ENCODE measurements around the gene DNER. TPM values are rescaled to one million over a fixed set of nuclear protein-coding genes. Genes with fewer than 3 reads are reported as not detected.

The DNER gene
- total and polyA plus RNA-seq, 2 experiments from 2014 or later, result 4.7 to 8.8 TPM

GRCh38 chr2:229380101-229380625, 334.2 kb downstream of the DNER start (continued):
- TF ChIP-seq, protein P1, sequence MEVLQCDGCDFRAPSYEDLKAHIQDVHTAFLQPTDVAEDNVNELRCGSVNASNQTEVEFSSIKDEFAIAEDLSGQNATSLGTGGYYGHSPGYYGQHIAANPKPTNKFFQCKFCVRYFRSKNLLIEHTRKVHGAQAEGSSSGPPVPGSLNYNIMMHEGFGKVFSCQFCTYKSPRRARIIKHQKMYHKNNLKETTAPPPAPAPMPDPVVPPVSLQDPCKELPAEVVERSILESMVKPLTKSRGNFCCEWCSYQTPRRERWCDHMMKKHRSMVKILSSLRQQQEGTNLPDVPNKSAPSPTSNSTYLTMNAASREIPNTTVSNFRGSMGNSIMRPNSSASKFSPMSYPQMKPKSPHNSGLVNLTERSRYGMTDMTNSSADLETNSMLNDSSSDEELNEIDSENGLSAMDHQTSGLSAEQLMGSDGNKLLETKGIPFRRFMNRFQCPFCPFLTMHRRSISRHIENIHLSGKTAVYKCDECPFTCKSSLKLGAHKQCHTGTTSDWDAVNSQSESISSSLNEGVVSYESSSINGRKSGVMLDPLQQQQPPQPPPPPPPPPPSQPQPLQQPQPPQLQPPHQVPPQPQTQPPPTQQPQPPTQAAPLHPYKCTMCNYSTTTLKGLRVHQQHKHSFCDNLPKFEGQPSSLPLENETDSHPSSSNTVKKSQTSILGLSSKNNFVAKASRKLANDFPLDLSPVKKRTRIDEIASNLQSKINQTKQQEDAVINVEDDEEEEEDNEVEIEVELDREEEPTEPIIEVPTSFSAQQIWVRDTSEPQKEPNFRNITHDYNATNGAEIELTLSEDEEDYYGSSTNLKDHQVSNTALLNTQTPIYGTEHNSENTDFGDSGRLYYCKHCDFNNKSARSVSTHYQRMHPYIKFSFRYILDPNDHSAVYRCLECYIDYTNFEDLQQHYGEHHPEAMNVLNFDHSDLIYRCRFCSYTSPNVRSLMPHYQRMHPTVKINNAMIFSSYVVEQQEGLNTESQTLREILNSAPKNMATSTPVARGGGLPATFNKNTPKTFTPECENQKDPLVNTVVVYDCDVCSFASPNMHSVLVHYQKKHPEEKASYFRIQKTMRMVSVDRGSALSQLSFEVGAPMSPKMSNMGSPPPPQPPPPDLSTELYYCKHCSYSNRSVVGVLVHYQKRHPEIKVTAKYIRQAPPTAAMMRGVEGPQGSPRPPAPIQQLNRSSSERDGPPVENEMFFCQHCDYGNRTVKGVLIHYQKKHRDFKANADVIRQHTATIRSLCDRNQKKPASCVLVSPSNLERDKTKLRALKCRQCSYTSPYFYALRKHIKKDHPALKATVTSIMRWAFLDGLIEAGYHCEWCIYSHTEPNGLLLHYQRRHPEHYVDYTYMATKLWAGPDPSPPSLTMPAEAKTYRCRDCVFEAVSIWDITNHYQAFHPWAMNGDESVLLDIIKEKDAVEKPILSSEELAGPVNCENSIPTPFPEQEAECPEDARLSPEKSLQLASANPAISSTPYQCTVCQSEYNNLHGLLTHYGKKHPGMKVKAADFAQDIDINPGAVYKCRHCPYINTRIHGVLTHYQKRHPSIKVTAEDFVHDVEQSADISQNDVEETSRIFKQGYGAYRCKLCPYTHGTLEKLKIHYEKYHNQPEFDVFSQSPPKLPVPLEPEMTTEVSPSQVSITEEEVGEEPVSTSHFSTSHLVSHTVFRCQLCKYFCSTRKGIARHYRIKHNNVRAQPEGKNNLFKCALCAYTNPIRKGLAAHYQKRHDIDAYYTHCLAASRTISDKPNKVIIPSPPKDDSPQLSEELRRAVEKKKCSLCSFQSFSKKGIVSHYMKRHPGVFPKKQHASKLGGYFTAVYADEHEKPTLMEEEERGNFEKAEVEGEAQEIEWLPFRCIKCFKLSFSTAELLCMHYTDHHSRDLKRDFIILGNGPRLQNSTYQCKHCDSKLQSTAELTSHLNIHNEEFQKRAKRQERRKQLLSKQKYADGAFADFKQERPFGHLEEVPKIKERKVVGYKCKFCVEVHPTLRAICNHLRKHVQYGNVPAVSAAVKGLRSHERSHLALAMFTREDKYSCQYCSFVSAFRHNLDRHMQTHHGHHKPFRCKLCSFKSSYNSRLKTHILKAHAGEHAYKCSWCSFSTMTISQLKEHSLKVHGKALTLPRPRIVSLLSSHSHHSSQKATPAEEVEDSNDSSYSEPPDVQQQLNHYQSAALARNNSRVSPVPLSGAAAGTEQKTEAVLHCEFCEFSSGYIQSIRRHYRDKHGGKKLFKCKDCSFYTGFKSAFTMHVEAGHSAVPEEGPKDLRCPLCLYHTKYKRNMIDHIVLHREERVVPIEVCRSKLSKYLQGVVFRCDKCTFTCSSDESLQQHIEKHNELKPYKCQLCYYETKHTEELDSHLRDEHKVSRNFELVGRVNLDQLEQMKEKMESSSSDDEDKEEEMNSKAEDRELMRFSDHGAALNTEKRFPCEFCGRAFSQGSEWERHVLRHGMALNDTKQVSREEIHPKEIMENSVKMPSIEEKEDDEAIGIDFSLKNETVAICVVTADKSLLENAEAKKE (CRISPR knock-in tag; IDR thresholded peaks at IDR 0.05), result no peak
- TF ChIP-seq, protein P2, sequence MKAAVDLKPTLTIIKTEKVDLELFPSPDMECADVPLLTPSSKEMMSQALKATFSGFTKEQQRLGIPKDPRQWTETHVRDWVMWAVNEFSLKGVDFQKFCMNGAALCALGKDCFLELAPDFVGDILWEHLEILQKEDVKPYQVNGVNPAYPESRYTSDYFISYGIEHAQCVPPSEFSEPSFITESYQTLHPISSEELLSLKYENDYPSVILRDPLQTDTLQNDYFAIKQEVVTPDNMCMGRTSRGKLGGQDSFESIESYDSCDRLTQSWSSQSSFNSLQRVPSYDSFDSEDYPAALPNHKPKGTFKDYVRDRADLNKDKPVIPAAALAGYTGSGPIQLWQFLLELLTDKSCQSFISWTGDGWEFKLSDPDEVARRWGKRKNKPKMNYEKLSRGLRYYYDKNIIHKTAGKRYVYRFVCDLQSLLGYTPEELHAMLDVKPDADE (IDR thresholded peaks at IDR 0.05), result no peak

DNA sequence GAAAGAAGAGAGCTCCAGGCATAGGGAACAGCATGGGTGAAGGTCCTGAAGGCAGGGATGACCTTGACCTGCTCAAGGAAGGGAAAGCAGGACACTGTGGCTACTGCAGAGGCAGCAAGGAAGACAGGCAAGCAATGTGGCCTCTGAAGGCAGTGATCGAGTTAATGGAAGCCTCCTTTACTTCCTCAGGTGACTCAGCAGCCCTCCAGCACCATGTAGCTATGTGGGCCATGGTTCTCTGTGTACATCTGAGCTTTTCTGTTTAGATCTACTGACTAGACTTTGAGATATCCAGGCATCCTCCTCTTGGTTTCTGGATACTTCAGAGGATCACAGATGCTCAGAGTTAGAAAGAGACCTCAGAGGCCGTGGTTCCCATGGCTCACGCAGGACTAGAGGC, 336.0 kb downstream of the DNER start:
- H3K27ac Mint-ChIP-seq, result no peak overlapping the region
- TF ChIP-seq EZH2phosphoT487 (IDR thresholded peaks at IDR 0.05; ENCODE audit: unreplicated experiment) (no peak), NANOG (IDR thresholded peaks at IDR 0.05; ENCODE audit: borderline replicate concordance) (no peak), EZH2 (IDR thresholded peaks at IDR 0.05; ENCODE audit: low read depth, unreplicated experiment) (no peak)
- TF ChIP-seq, protein P1 (CRISPR knock-in tag; IDR thresholded peaks at IDR 0.05), result no peak
- TF ChIP-seq, protein P3, sequence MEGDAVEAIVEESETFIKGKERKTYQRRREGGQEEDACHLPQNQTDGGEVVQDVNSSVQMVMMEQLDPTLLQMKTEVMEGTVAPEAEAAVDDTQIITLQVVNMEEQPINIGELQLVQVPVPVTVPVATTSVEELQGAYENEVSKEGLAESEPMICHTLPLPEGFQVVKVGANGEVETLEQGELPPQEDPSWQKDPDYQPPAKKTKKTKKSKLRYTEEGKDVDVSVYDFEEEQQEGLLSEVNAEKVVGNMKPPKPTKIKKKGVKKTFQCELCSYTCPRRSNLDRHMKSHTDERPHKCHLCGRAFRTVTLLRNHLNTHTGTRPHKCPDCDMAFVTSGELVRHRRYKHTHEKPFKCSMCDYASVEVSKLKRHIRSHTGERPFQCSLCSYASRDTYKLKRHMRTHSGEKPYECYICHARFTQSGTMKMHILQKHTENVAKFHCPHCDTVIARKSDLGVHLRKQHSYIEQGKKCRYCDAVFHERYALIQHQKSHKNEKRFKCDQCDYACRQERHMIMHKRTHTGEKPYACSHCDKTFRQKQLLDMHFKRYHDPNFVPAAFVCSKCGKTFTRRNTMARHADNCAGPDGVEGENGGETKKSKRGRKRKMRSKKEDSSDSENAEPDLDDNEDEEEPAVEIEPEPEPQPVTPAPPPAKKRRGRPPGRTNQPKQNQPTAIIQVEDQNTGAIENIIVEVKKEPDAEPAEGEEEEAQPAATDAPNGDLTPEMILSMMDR (conservative IDR thresholded peaks at IDR 0.05; ENCODE audit: low read depth in 2 of 2), result no peak

More for the DNA sequence above, 336.0 kb downstream of the DNER start:
- Histone ChIP-seq H3K9me2 (ENCODE audit: insufficient read depth) (no peaks in the 10 kb centered on the region), H3K27me3 (ENCODE audit: insufficient read depth) (no peaks in the 10 kb centered on the region), H3F3A (replicated peaks; ENCODE audit: low read depth) (no peaks in the 10 kb centered on the region), H4K20me1 (replicated peaks; ENCODE audit: insufficient read depth) (no peaks in the 10 kb centered on the region), H3K36me3 (ENCODE audit: insufficient read depth) (no peaks in the 10 kb centered on the region), H3K79me2 (replicated peaks; ENCODE audit: insufficient read depth) (no peaks in the 10 kb centered on the region), H3K4me3 (no peak overlapping the region), H3K4me2 (no peak overlapping the region), H3K27ac (ENCODE audit: low read depth) (no peak overlapping the region), H3K4me1 (ENCODE audit: insufficient read depth) (no peaks in the 10 kb centered on the region), H2AFZ (no peak overlapping the region)
- Mint-ChIP-seq H3K27me3 (ENCODE audit: insufficient read depth, low read depth, poor library complexity) (peaks cover 2% of the 10 kb centered on the region), H3K36me3 (ENCODE audit: low read depth) (peaks cover 18% of the 10 kb centered on the region), H3K9me3 (peaks cover 28% of the 10 kb centered on the region), H3K4me3 (no peak overlapping the region), H3K4me1 (peaks cover 3% of the 10 kb centered on the region; the same call in 1 of the 3 replicates)
- no peak for ATAC-seq
- DNase-seq (ENCODE audit: low spot score), result no peak

Measured in GM23338 (cell line).